GM21526 (cell line): Measurements from ENCODE around the gene CYTL1.

Experiments used
- ATAC-seq: cut with Tn5 transposase; IDR thresholded peaks from one replicate; pipeline ENCODE4 v1.9.1; 2021; ENCODE audit warnings: moderate library complexity; ENCODE audit not compliant: unreplicated experiment, low FRiP score

Gene CYTL1

DNA sequence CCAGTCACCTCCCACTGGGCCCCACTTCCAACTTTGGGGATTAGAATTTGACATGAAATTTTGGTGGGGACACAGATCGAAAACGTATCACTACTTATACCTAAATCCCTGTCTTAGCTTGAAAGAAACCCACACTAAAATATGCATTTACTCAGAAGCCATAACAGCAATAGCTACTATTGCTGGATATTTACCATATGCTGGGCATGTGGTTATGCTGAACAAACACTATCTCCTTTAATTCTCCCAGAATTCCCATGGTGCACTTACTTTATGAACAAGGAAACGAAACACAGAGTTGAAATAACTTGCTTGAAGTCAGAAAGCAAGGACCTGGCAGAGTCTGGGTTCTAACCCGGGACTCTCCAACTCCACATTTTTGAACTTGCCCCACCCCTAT lies 39.3 kb downstream of the CYTL1 start:
- ATAC-seq: no peak

DNA sequence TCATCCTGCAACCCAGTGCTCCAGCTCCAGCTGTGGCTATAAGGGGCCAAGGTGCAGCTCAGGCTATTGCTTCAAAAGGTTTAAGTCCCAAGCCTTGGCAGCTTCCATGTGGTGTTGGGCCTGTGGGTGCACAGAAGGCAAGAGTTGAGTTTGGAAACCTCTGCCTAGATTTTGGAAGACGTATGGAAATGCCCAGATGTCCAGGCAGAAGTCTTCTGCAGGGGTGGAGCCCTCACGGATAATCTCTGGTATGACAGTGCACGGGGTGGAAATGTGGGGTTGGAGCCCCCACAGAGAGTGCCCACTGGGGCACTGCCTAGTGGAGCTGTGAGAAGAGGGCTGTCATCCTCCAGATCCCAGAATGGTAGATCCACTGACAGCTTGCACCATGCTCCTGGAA lies 44.5 kb downstream of the CYTL1 start:
- ATAC-seq: no peak

DNA sequence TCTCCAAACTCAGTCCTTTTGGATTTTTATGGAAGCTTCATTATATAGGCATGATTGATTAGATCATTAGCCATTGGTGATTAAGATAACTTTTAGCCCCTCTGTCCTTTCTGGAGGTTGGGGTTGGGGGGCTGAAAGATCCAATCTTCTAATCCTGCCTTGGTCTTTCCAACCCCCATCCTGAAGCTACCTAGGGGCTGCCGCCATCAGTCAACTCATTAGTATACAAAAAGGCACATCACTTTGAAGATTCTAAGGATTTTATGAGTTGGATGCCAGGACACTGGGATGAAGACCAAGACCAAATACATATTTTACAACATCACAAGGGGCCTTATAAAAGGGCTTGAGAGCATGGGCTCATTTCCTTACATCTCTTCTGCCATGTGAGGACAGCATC lies 47.5 kb downstream of the CYTL1 start:
- no peak for ATAC-seq

GRCh38 chr4:4969298-4969697 lies 50.0 kb downstream of the CYTL1 start:
- no peak for ATAC-seq

GRCh38 chr4:4968161-4968725 lies 51.0 kb downstream of the CYTL1 start:
- no peak for ATAC-seq
